NT2/D1 (cell line): Measurements from ENCODE around the gene KLK15.

Experiments
- SUZ12 ChIP-seq: IDR thresholded peaks from 2 replicates; pipeline ENCODE4 v1.6.1; 2011; ENCODE audit not compliant: insufficient read length, insufficient read depth; ENCODE audit errors: extremely low read depth
- YY1 ChIP-seq: IDR thresholded peaks from 2 replicates; pipeline ENCODE4 v1.6.1; 2011; ENCODE audit not compliant: insufficient read length, insufficient read depth
- ZNF274 ChIP-seq: IDR thresholded peaks from 2 replicates; pipeline ENCODE4 v1.6.1; 2011; ENCODE audit warnings: mild to moderate bottlenecking, low read depth, low read length

DNA sequence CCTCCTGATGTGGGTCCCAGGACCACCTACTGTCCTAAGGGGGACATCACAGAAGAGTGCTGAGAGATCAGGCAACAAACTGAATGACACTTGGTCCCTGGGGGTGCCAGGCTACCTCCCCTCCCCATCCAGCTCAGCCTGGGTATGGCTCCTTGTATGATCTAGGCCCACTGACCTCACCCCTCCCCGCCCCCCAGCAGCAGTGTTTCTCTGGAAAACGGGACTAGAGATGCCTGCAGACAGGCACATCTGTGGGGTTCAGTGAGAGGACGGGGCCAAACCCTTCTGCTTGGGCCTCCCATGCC lies 33.9 kb downstream of the KLK15 start:
- TF ChIP-seq ZNF274 = no peak
- TF ChIP-seq YY1 = no peak
- no peak for TF ChIP-seq SUZ12
